Skin of body (tissue), 2 donors: ENCODE measurements around the gene DTHD1. TPM values are rescaled to one million over a fixed set of nuclear protein-coding genes. Genes with fewer than 3 reads are reported as not detected.

Experiments
- DNase-seq: peaks from one replicate; lab custom pipeline; 2025; lab: John Stamatoyannopoulos, UW
- total RNA-seq: library from RNA; depleted of rRNA; stranded (reverse); fragments of >200 nt; gene quantifications from one replicate; pipeline ENCODE4 v1.2.3, GENCODE V29; 2014

Gene DTHD1
- total RNA-seq, result 0.39 TPM

- DNase-seq, result no peak
Observed at GRCh38 chr4:36281384-36282106, at the start of gene DTHD1. DTHD1 (plus strand) TSS chr4:36281616; CDS start chr4:36281759, 143 bp downstream.

- DNase-seq, result no peak
Observed at GRCh38 chr4:36233567-36234266, 47.7 kb upstream of the DTHD1 start.

GRCh38 chr4:36235306-36235705, 46.1 kb upstream of the DTHD1 start:
- no peak for DNase-seq

- DNase-seq, result no peak
Observed at GRCh38 chr4:36236159-36236558, 45.3 kb upstream of the DTHD1 start.

- no peak for DNase-seq
Observed at GRCh38 chr4:36237366-36238313, 43.8 kb upstream of the DTHD1 start.

- no peak for DNase-seq
Observed at GRCh38 chr4:36241771-36242170, 39.6 kb upstream of the DTHD1 start.

- DNase-seq, result no peak
Observed at GRCh38 chr4:36242629-36243354, 38.6 kb upstream of the DTHD1 start.

GRCh38 chr4:36243355-36244256, 37.8 kb upstream of the DTHD1 start:
- DNase-seq, result no peak

- no peak for DNase-seq
Observed at GRCh38 chr4:36244257-36245082, 36.9 kb upstream of the DTHD1 start, which contains the start of gene ARAP2. ARAP2 (minus strand) TSS chr4:36244514; CDS start chr4:36229486, 15,028 bp downstream.

- no peak for DNase-seq
Observed at GRCh38 chr4:36249610-36250009, 31.8 kb upstream of the DTHD1 start.

- no peak for DNase-seq
Observed at GRCh38 chr4:36251983-36252382, 29.4 kb upstream of the DTHD1 start.

GRCh38 chr4:36254371-36254770, 27.0 kb upstream of the DTHD1 start:
- DNase-seq, result no peak

GRCh38 chr4:36255577-36255976, 25.8 kb upstream of the DTHD1 start:
- no peak for DNase-seq

- DNase-seq, result no peak
Observed at GRCh38 chr4:36256398-36256891, 25.0 kb upstream of the DTHD1 start.

- DNase-seq, result no peak
Observed at GRCh38 chr4:36260731-36261130, 20.7 kb upstream of the DTHD1 start.

- no peak for DNase-seq
Observed at GRCh38 chr4:36264207-36264826, 17.1 kb upstream of the DTHD1 start.

- DNase-seq, result no peak
Observed at GRCh38 chr4:36267486-36268268, 13.7 kb upstream of the DTHD1 start.

GRCh38 chr4:36269101-36269500, 12.3 kb upstream of the DTHD1 start:
- DNase-seq, result no peak
